Naive B cell (primary cell): Measurements from ENCODE around the gene RAP1GAP. TPM values are rescaled to one million over a fixed set of nuclear protein-coding genes. Genes with fewer than 3 reads are reported as not detected.

ENCODE experiments used
- ATAC-seq, 2 donors: fragments of 150-1000 bp; cut with Tn5 transposase; 2 replicates each; pipeline ENCODE4 v1.10.0; 2021; ENCODE audit warnings: low read depth in 2 of 2, mild to moderate bottlenecking in 2 of 2, moderate library complexity in 2 of 2
- DNase-seq: peaks from one replicate; pipeline ENCODE4 v3.0.0; 2022
- H3K27ac Mint-ChIP-seq, 6 donors: one replicate each; pipeline ENCODE4 v1.8.0; 2020 to 2022; ENCODE audit warnings: mild to moderate bottlenecking in 6 of 6, mixed read lengths in 6 of 6, moderate library complexity in 5 of 6, inconsistent platforms in 2 of 6
- H3K27me3 Mint-ChIP-seq, 3 donors: one replicate each; pipeline ENCODE4 v1.8.0; 2021 to 2022; ENCODE audit warnings: mixed read lengths in 3 of 3, mild to moderate bottlenecking in 1 of 3
- H3K36me3 Mint-ChIP-seq, 2 donors: one replicate each; pipeline ENCODE4 v1.8.0; 2020 to 2022; ENCODE audit warnings: mixed read lengths in 2 of 2, inconsistent platforms in 1 of 2, mild to moderate bottlenecking in 1 of 2
- H3K4me1 Mint-ChIP-seq, 3 donors: one replicate each; pipeline ENCODE4 v1.8.0; 2020 to 2022; ENCODE audit warnings: mixed read lengths in 3 of 3, inconsistent platforms in 1 of 3, mild to moderate bottlenecking in 1 of 3, moderate library complexity in 1 of 3
- H3K4me3 Mint-ChIP-seq, 8 donors: one replicate each; pipeline ENCODE4 v1.8.0; 2020 to 2022; ENCODE audit warnings: mild to moderate bottlenecking in 8 of 8, mixed read lengths in 8 of 8, moderate library complexity in 8 of 8, inconsistent platforms in 2 of 8
- H3K9me3 Mint-ChIP-seq, 7 donors: one replicate each; pipeline ENCODE4 v1.8.0; 2020 to 2022; ENCODE audit warnings: mixed read lengths in 7 of 7, mild to moderate bottlenecking in 5 of 7, inconsistent platforms in 2 of 7, moderate library complexity in 1 of 7
- polyA plus RNA-seq, 6 donors: library from polyadenylated mRNA; unstranded; fragments of 300-500 nt; fragmentation: Illumina TruSeq; gene quantifications; one replicate each; pipeline ENCODE4 v1.2.3, GENCODE V29; 2021; ENCODE audit warnings: low read depth in 6 of 6

Gene RAP1GAP
- polyA plus RNA-seq, 6 donors from 2014 or later = not detected

GRCh38 chr1:21598417-21598816, 70.7 kb downstream of the RAP1GAP start:
- DNase-seq (no peak), ATAC-seq (no peak)
- Mint-ChIP-seq H3K4me1 (no peaks in the 10 kb centered on the region), H3K27ac (no peak overlapping the region), H3K4me3 (peak overlapping the region in 1 of 8 donors; percentile 42), H3K27me3 (peaks cover 0 to 51% (median 30%) of the 10 kb centered on the region in 3 donors), H3K36me3 (no peaks in the 10 kb centered on the region), H3K9me3 (no peaks in the 10 kb centered on the region)

DNA sequence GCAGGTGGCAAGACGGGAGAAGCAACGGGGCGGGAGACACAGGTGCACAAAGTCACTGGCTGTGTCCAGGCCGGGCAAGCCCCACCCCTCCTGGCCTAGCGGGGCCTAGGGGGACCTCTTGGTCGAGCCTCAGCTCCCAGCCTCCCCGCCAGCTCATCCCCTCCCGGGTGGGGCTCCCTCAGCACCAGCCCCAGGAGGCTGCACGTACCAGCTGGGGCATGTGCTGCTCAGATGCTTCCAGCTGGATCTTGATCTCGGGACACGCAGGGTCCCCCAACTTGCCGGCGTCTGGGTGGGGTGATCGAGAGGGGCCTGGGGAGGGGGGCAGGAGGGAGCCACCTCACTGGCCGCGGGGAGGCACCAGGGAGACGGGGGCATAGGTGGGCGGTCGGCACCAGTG, 71.4 kb downstream of the RAP1GAP start:
- no peaks in the 10 kb centered on the region for H3K9me3 Mint-ChIP-seq
- no peaks in the 10 kb centered on the region for H3K36me3 Mint-ChIP-seq
- peaks cover 0 to 52% (median 31%) of the 10 kb centered on the region in 3 donors for H3K27me3 Mint-ChIP-seq
- ATAC-seq (no peak), DNase-seq (no peak)
- no peak overlapping the region for H3K4me3 Mint-ChIP-seq
- H3K27ac Mint-ChIP-seq = no peak overlapping the region
- no peaks in the 10 kb centered on the region for H3K4me1 Mint-ChIP-seq

- ATAC-seq = no peak
- H3K4me1 Mint-ChIP-seq = no peaks in the 10 kb centered on the region
Measured at GRCh38 chr1:21596628-21597027, 72.5 kb downstream of the RAP1GAP start.

GRCh38 chr1:21596174-21596573, 73.0 kb downstream of the RAP1GAP start:
- DNase-seq = no peak
- H3K27ac Mint-ChIP-seq = no peak overlapping the region
- no peaks in the 10 kb centered on the region for H3K36me3 Mint-ChIP-seq
- H3K9me3 Mint-ChIP-seq = no peaks in the 10 kb centered on the region
- peaks cover 0 to 60% (median 38%) of the 10 kb centered on the region in 3 donors for H3K27me3 Mint-ChIP-seq
- H3K4me3 Mint-ChIP-seq = no peak overlapping the region
- H3K4me1 Mint-ChIP-seq = no peaks in the 10 kb centered on the region
- no peak for ATAC-seq

More at GRCh38 chr1:21596628-21597027, 72.5 kb downstream of the RAP1GAP start:
- H3K27ac Mint-ChIP-seq = no peak overlapping the region
- no peak for DNase-seq
- no peak overlapping the region for H3K4me3 Mint-ChIP-seq
- peaks cover 0 to 58% (median 36%) of the 10 kb centered on the region in 3 donors for H3K27me3 Mint-ChIP-seq
- no peaks in the 10 kb centered on the region for H3K36me3 Mint-ChIP-seq
- H3K9me3 Mint-ChIP-seq = no peaks in the 10 kb centered on the region

GRCh38 chr1:21594935-21595897, 73.9 kb downstream of the RAP1GAP start:
- no peak for ATAC-seq
- Mint-ChIP-seq H3K36me3 (no peaks in the 10 kb centered on the region), H3K27me3 (peaks cover 0 to 58% (median 35%) of the 10 kb centered on the region in 3 donors), H3K4me1 (peaks cover 0 to 4% (median 0%) of the 10 kb centered on the region in 3 donors), H3K9me3 (no peaks in the 10 kb centered on the region), H3K4me3 (no peak overlapping the region), H3K27ac (no peak overlapping the region)
- DNase-seq = no peak

DNA sequence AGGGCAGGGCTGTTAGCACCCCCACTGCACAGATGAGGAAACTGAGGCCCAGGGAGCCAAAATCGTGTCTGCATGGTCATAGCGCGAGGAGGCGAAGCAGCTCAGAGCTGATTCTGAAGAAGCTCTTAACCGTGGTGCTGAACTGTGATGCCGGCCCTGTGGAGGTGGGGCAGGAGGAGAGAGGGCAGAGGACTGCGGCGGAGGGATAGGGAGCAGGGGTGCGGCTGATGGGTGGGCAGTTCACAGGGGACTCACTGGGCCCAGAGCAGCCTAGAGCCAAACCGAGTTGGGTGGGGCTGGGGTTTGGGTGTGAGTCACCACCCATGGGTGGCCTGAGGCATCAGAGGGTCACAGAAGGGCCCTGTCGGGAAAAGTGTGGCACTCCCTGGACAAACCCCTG, 74.7 kb downstream of the RAP1GAP start:
- H3K27me3 Mint-ChIP-seq = peaks cover 0 to 51% (median 28%) of the 10 kb centered on the region in 3 donors
- no peak overlapping the region for H3K4me3 Mint-ChIP-seq
- no peak for DNase-seq
- H3K36me3 Mint-ChIP-seq = no peaks in the 10 kb centered on the region
- H3K4me1 Mint-ChIP-seq = peaks cover 0 to 4% (median 0%) of the 10 kb centered on the region in 3 donors
- no peak overlapping the region for H3K27ac Mint-ChIP-seq
- no peaks in the 10 kb centered on the region for H3K9me3 Mint-ChIP-seq
- no peak for ATAC-seq

GRCh38 chr1:21593231-21593630, 75.9 kb downstream of the RAP1GAP start:
- peaks cover 0 to 4% (median 0%) of the 10 kb centered on the region in 3 donors for H3K4me1 Mint-ChIP-seq
- peaks cover 7 to 52% (median 28%) of the 10 kb centered on the region in 3 donors for H3K27me3 Mint-ChIP-seq
- H3K27ac Mint-ChIP-seq = no peak overlapping the region
- H3K36me3 Mint-ChIP-seq = no peaks in the 10 kb centered on the region
- ATAC-seq = no peak
- no peaks in the 10 kb centered on the region for H3K9me3 Mint-ChIP-seq
- no peak overlapping the region for H3K4me3 Mint-ChIP-seq
- DNase-seq = no peak

DNA sequence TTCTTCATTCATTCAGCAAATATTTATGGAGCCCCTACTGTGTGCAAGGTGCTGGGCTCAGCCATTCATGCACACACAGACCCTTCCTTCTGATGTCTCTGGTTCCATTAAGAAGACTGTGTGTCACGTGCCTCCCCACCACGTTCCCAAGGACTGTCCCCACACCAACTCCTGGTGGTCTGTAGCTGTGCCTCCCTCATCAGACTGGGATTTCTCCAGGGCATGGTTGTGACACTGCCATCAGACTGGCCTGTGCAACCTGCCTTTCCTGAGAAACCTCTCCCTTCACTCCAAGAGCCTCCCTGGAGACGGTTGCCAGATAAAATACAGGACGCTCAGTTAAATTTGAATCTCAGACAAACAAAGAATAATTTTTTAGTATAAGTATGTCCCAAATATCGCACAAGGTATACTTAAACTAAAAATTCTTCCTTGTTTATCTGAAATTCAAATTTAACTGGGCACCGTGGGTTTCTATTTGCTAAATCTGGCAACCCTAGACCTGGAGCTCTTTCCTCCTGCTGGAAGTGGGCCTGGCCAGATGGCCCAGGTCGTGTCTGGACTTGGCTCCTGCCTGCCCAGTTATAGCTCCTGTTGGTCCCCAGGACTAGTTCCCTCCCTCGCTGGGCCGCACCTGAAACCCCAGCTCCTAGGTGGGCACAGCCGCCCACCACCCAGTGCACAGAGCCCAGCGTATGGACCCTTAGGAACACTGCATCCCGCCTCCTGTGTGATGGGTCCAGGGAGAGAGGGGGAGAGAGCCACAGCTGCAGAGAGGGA, 76.9 kb downstream of the RAP1GAP start:
- peak overlapping the region in 1 of 6 donors; percentile 80 for H3K27ac Mint-ChIP-seq
- H3K27me3 Mint-ChIP-seq = peaks cover 7 to 51% (median 33%) of the 10 kb centered on the region in 3 donors
- ATAC-seq (no peak), DNase-seq (no peak)
- H3K36me3 Mint-ChIP-seq = no peaks in the 10 kb centered on the region
- H3K4me3 Mint-ChIP-seq = peak overlapping the region in 1 of 8 donors; percentile 35
- no peaks in the 10 kb centered on the region for H3K9me3 Mint-ChIP-seq
- H3K4me1 Mint-ChIP-seq = peaks cover 0 to 4% (median 0%) of the 10 kb centered on the region in 3 donors

- H3K36me3 Mint-ChIP-seq = no peaks in the 10 kb centered on the region
- peaks cover 7 to 58% (median 41%) of the 10 kb centered on the region in 3 donors for H3K27me3 Mint-ChIP-seq
- no peak overlapping the region for H3K27ac Mint-ChIP-seq
- H3K4me1 Mint-ChIP-seq = peaks cover 0 to 4% (median 0%) of the 10 kb centered on the region in 3 donors
- no peaks in the 10 kb centered on the region for H3K9me3 Mint-ChIP-seq
- no peak for DNase-seq
- H3K4me3 Mint-ChIP-seq = no peak overlapping the region
- ATAC-seq = no peak
Measured at GRCh38 chr1:21590934-21591333, 78.2 kb downstream of the RAP1GAP start.

DNA sequence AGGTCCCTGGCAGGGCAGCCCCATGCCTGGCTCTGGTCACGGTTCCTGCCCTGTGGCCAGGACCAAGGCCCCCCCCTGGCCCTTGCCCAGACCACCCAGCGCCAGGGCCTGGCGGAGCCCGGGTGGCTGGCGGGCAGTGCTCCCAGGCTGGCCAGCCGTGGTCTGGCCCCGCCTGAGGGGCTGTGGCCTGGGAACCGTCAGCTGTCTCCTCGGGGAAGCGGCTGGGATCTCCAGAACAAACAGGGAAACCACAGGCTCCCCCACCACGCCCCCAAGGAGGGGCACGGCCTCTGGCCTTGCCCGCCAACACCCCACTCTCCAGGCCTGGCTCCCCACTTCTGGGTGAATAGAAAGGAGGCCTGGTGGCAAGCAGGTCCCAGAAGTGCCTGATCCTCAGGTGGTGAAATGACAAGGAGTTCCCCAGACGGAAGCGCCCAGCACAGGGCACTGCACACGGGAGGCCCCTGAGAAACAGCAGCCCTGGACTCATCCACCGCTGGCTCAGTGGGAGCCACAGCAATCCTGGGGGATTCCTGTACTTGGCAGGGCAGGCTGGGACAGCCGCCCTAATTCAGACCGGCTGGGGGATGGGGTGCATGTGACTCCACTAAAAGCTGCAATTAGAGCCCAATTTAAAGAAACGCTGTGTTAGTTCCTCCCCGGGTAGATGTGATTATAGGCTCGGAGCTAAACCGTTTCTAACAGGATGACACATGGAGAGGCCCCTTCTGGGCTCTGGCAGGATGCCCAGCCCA, 78.9 kb downstream of the RAP1GAP start:
- Mint-ChIP-seq H3K27ac (peak overlapping the region in 1 of 6 donors; percentile 43), H3K4me1 (peaks cover 0 to 4% (median 0%) of the 10 kb centered on the region in 3 donors), H3K4me3 (no peak overlapping the region), H3K9me3 (no peaks in the 10 kb centered on the region), H3K36me3 (no peaks in the 10 kb centered on the region), H3K27me3 (peaks cover 7 to 55% (median 43%) of the 10 kb centered on the region in 3 donors)
- ATAC-seq = no peak
- DNase-seq = no peak

DNA sequence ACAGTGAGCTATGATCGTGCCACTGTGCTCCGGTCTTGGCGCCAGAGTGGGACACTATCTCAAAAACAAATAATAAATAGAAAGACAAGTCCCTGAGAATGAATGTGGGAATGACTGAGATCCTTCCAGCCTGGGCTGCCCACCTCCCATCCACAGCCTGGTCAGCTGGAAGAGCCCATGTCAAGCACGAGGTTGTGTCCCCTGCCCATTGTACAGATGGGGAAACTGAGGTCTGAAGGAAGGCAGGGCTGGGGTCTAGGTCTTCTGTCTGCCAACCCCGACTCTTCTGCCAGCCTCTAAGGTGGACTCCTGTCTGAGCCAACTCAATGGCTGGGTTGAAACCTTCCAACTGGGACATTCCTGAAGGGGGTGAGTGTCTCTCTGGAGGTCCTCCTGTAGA, 79.5 kb downstream of the RAP1GAP start:
- DNase-seq (no peak), ATAC-seq (no peak)
- H3K36me3 Mint-ChIP-seq = no peaks in the 10 kb centered on the region
- H3K27ac Mint-ChIP-seq = no peak overlapping the region
- H3K4me1 Mint-ChIP-seq = peaks cover 0 to 4% (median 0%) of the 10 kb centered on the region in 3 donors
- H3K27me3 Mint-ChIP-seq = peaks cover 11 to 57% (median 49%) of the 10 kb centered on the region in 3 donors
- H3K4me3 Mint-ChIP-seq = no peak overlapping the region
- no peaks in the 10 kb centered on the region for H3K9me3 Mint-ChIP-seq

- Mint-ChIP-seq H3K9me3 (no peaks in the 10 kb centered on the region), H3K4me3 (no peak overlapping the region), H3K4me1 (peaks cover 0 to 4% (median 0%) of the 10 kb centered on the region in 3 donors), H3K27ac (no peak overlapping the region), H3K36me3 (no peaks in the 10 kb centered on the region), H3K27me3 (peaks cover 11 to 58% (median 50%) of the 10 kb centered on the region in 3 donors)
- ATAC-seq = no peak
- no peak for DNase-seq
Measured at GRCh38 chr1:21587602-21587953, 81.6 kb downstream of the RAP1GAP start.
